HepG2 (cell line): ENCODE measurements around the gene NCOA3. TPM values are rescaled to one million over a fixed set of nuclear protein-coding genes. Genes with fewer than 3 reads are reported as not detected.

Experiments
- ARID2 ChIP-seq: sonication (generic); formaldehyde crosslinking; IDR thresholded peaks from 2 replicates; pipeline ENCODE4 v1.8.1; 2022; ENCODE audit warnings: mild to moderate bottlenecking, missing genetic modification reagents, borderline replicate concordance
- E2F2 ChIP-seq: sonication (generic); formaldehyde crosslinking; IDR thresholded peaks from 2 replicates; pipeline ENCODE4 v1.4.0; 2020; ENCODE audit warnings: missing genetic modification reagents, borderline replicate concordance
- GRHL1 ChIP-seq: sonication (generic); formaldehyde crosslinking; conservative IDR thresholded peaks from 2 replicates; pipeline ENCODE4 v1.8.0; 2022; ENCODE audit warnings: missing genetic modification reagents
- HBP1 ChIP-seq: IDR thresholded peaks from 2 replicates; pipeline ENCODE4 v1.6.1; 2016; ENCODE audit warnings: low read depth, control low read depth
- HCFC1 ChIP-seq: fragments of 150-350 bp; IDR thresholded peaks from 2 replicates; pipeline ENCODE4 v1.6.1; 2014; ENCODE audit warnings: low read depth, low read length
- JUNB ChIP-seq: sonication (generic); formaldehyde crosslinking; IDR thresholded peaks from 2 replicates; pipeline ENCODE4 v1.8.0; 2022; ENCODE audit warnings: missing genetic modification reagents, mild to moderate bottlenecking, borderline replicate concordance
- PHF20 ChIP-seq: sonication (generic); formaldehyde crosslinking; IDR thresholded peaks from 2 replicates; pipeline ENCODE4 v1.5.0; 2020; ENCODE audit warnings: mild to moderate bottlenecking, missing genetic modification reagents
- PHF5A ChIP-seq: IDR thresholded peaks from one replicate; pipeline ENCODE4 v1.6.1; 2018; ENCODE audit warnings: low read depth, missing genetic modification reagents; ENCODE audit not compliant: unreplicated experiment
- POGK ChIP-seq: sonication (generic); formaldehyde crosslinking; conservative IDR thresholded peaks from 2 replicates; pipeline ENCODE4 v1.8.0; 2022; ENCODE audit warnings: mild to moderate bottlenecking, moderate library complexity, missing genetic modification reagents
- RNF219 ChIP-seq: sonication (generic); formaldehyde crosslinking; IDR thresholded peaks from 2 replicates; pipeline ENCODE4 v1.5.0; 2020; ENCODE audit warnings: mild to moderate bottlenecking, missing genetic modification reagents
- SKI ChIP-seq: fragments of 450-650 bp; IDR thresholded peaks from one replicate; pipeline ENCODE4 v1.6.1; 2018; ENCODE audit warnings: mild to moderate bottlenecking; ENCODE audit not compliant: partially characterized antibody
- SNAPC2 ChIP-seq: sonication (generic); formaldehyde crosslinking; IDR thresholded peaks from 2 replicates; pipeline ENCODE4 v1.8.1; 2022; ENCODE audit warnings: mild to moderate bottlenecking, missing genetic modification reagents
- SP140L ChIP-seq: sonication (generic); formaldehyde crosslinking; IDR thresholded peaks from 2 replicates; pipeline ENCODE4 v1.4.0; 2020; ENCODE audit warnings: missing genetic modification reagents, borderline replicate concordance
- ZBTB44 ChIP-seq: sonication (generic); formaldehyde crosslinking; IDR thresholded peaks from 2 replicates; pipeline ENCODE4 v1.4.0; 2020; ENCODE audit warnings: missing genetic modification reagents
- ZNF749 ChIP-seq: sonication (generic); formaldehyde crosslinking; IDR thresholded peaks from 2 replicates; pipeline ENCODE4 v1.8.0; 2022; ENCODE audit warnings: mild to moderate bottlenecking, missing genetic modification reagents, moderate library complexity, borderline replicate concordance
- ZNF777 ChIP-seq: sonication (generic); formaldehyde crosslinking; IDR thresholded peaks from 2 replicates; pipeline ENCODE4 v1.4.0; 2020; ENCODE audit warnings: missing genetic modification reagents
- ZNF878 ChIP-seq: sonication (generic); formaldehyde crosslinking; IDR thresholded peaks from 2 replicates; pipeline ENCODE4 v1.8.1; 2023; ENCODE audit warnings: mild to moderate bottlenecking, missing genetic modification reagents, moderate library complexity
- polyA plus RNA-seq, 8 experiments: library from polyadenylated mRNA; depleted of rRNA in 3 of 8; stranded (reverse) in 7 of 8; unstranded in 1 of 8; fragments of >200 nt; fragmentation: Illumina TruSeq in 4 of 8; extraction: Trizol in 4 of 8; gene quantifications; 2 replicates each; pipeline versions ENCODE4 v1.2.1 to v1.2.3, GENCODE V29; 2011 to 2016; ENCODE audit warnings: low read depth in 4 of 8, missing spikeins in 1 of 8, mixed read lengths in 1 of 8; ENCODE audit not compliant: insufficient read depth in 1 of 8
- total RNA-seq, 5 experiments: library from RNA; depleted of rRNA; stranded (reverse); fragments of >200 nt; fragmentation: Illumina TruSeq; extraction: Trizol; gene quantifications; 2 replicates each; pipeline ENCODE4 v1.2.3, GENCODE V29; 2016; ENCODE audit warnings: low read depth in 1 of 5

The NCOA3 gene
- total and polyA plus RNA-seq, 2 of the 13 experiments (the other 11 are each of a cell fraction or from before 2014, with no cell fraction given), result 35.0 to 56.8 TPM

- TF ChIP-seq POGK (peak; percentile 86), SP140L (peak; percentile 86; the same call in 1 of the 2 replicates), SKI (peak; percentile 88), ZNF878 (CRISPR knock-in tag) (peak; percentile 69), ZNF777 (CRISPR knock-in tag) (no peak), E2F2 (no peak), HCFC1 (no peak), SNAPC2 (peak; percentile 97), GRHL1 (CRISPR knock-in tag) (no peak), RNF219 (CRISPR knock-in tag) (peak; percentile 96; the same call in 1 of the 2 replicates), ZBTB44 (CRISPR knock-in tag) (no peak; the same call in 1 of the 2 replicates), ZNF749 (CRISPR knock-in tag) (peak; percentile 82; the same call in 1 of the 2 replicates), PHF5A (CRISPR knock-in tag) (no peak), PHF20 (no peak), HBP1 (0 out of 2 replicates have a peak, but pooled peaks have one; percentile 43), JUNB (CRISPR knock-in tag) (no peak), ARID2 (CRISPR knock-in tag) (peak; percentile 89)
Measured at GRCh38 chr20:47455133-47456040, 46.3 kb upstream of the NCOA3 start (continued).
